Activated T-cell treated with anti-CD3 and anti-CD28 coated beads, Interleukin-2, amount 50 U/mL, for 1 hour (primary cell): Measurements from ENCODE around the gene PCDH9.

Experiments used
- DNase-seq: peaks from one replicate; pipeline ENCODE4 v3.0.0-alpha.2; 2020

The PCDH9 gene

GRCh38 chr13:67015976-67016600 lies 214.0 kb downstream of the PCDH9 start:
- DNase-seq = no peak

- no peak for DNase-seq
Measured at GRCh38 chr13:67014399-67014798, 215.7 kb downstream of the PCDH9 start.

- no peak for DNase-seq
Measured at GRCh38 chr13:67013709-67014108, 216.4 kb downstream of the PCDH9 start.

GRCh38 chr13:67008075-67008668 lies 222.0 kb downstream of the PCDH9 start:
- DNase-seq = no peak

GRCh38 chr13:67004511-67004910 lies 225.6 kb downstream of the PCDH9 start:
- DNase-seq = no peak

GRCh38 chr13:67003743-67004142 lies 226.4 kb downstream of the PCDH9 start:
- DNase-seq = no peak

GRCh38 chr13:67001363-67001762 lies 228.8 kb downstream of the PCDH9 start:
- DNase-seq = no peak

- no peak for DNase-seq
Measured at GRCh38 chr13:66996503-66996902, 233.6 kb downstream of the PCDH9 start.

- DNase-seq = no peak
Measured at GRCh38 chr13:66995203-66995611, 234.9 kb downstream of the PCDH9 start.

- no peak for DNase-seq
Measured at GRCh38 chr13:66994517-66995202, 235.5 kb downstream of the PCDH9 start.

- DNase-seq = no peak
Measured at GRCh38 chr13:66994097-66994496, 236.0 kb downstream of the PCDH9 start.

GRCh38 chr13:66992719-66993118 lies 237.4 kb downstream of the PCDH9 start:
- no peak for DNase-seq

- no peak for DNase-seq
Measured at GRCh38 chr13:66992183-66992582, 238.0 kb downstream of the PCDH9 start.

GRCh38 chr13:66984241-66984640 lies 245.9 kb downstream of the PCDH9 start:
- no peak for DNase-seq

- DNase-seq = no peak
Measured at GRCh38 chr13:66981912-66982311, 248.2 kb downstream of the PCDH9 start.

- no peak for DNase-seq
Measured at GRCh38 chr13:66977161-66977560, 253.0 kb downstream of the PCDH9 start.

GRCh38 chr13:66974889-66975288 lies 255.2 kb downstream of the PCDH9 start:
- no peak for DNase-seq

GRCh38 chr13:66974174-66974573 lies 256.0 kb downstream of the PCDH9 start:
- DNase-seq = no peak

GRCh38 chr13:66972659-66973058 lies 257.5 kb downstream of the PCDH9 start:
- DNase-seq = no peak

- DNase-seq = no peak
Measured at GRCh38 chr13:66971004-66971403, 259.1 kb downstream of the PCDH9 start.

GRCh38 chr13:66969291-66969690 lies 260.8 kb downstream of the PCDH9 start:
- DNase-seq = no peak

- no peak for DNase-seq
Measured at GRCh38 chr13:66967811-66968597, 262.1 kb downstream of the PCDH9 start.

GRCh38 chr13:66965181-66965580 lies 265.0 kb downstream of the PCDH9 start:
- DNase-seq = no peak

GRCh38 chr13:66962953-66963352 lies 267.2 kb downstream of the PCDH9 start:
- DNase-seq = no peak
